Astrocyte of the cerebellum (primary cell): ENCODE measurements around the gene HJURP.

Experiments
- DNase-seq: peaks from one replicate; pipeline ENCODE4 v3.0.0-alpha.2; 2011; ENCODE audit warnings: low read depth
- H3K4me3 ChIP-seq: 2 replicates; pipeline ENCODE4 v1.5.1; 2011; ENCODE audit warnings: mild to moderate bottlenecking, low read depth, low read length, moderate library complexity
- in situ Hi-C: cut with HindIII; loops from 2 replicates; pipeline ENCODE4 v1.10.0; 2017; ENCODE audit warnings: low sequenced_read_pairs
- TF ChIP-seq, protein P1 (sequence below): IDR thresholded peaks from 2 replicates; pipeline ENCODE4 v1.5.1; 2012; ENCODE audit warnings: low read length, low read depth, moderate library complexity, mild to moderate bottlenecking; ENCODE audit errors: missing control alignments

The HJURP gene

GRCh38 chr2:233807966-233808935 is 46.1 kb downstream of the HJURP start:
- in situ Hi-C loops: no loop called here
- H3K4me3 ChIP-seq: no peak overlapping the region
- TF ChIP-seq, protein P1, sequence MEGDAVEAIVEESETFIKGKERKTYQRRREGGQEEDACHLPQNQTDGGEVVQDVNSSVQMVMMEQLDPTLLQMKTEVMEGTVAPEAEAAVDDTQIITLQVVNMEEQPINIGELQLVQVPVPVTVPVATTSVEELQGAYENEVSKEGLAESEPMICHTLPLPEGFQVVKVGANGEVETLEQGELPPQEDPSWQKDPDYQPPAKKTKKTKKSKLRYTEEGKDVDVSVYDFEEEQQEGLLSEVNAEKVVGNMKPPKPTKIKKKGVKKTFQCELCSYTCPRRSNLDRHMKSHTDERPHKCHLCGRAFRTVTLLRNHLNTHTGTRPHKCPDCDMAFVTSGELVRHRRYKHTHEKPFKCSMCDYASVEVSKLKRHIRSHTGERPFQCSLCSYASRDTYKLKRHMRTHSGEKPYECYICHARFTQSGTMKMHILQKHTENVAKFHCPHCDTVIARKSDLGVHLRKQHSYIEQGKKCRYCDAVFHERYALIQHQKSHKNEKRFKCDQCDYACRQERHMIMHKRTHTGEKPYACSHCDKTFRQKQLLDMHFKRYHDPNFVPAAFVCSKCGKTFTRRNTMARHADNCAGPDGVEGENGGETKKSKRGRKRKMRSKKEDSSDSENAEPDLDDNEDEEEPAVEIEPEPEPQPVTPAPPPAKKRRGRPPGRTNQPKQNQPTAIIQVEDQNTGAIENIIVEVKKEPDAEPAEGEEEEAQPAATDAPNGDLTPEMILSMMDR: no peak
- DNase-seq: no peak

- TF ChIP-seq, protein P1: no peak
- in situ Hi-C loops: no loop called here
- no peak overlapping the region for H3K4me3 ChIP-seq
- no peak for DNase-seq
Measured at GRCh38 chr2:233807215-233807865, 47.0 kb downstream of the HJURP start.

GRCh38 chr2:233803994-233804393 is 50.3 kb downstream of the HJURP start:
- TF ChIP-seq, protein P1: no peak
- DNase-seq: no peak
- H3K4me3 ChIP-seq: no peak overlapping the region
- in situ Hi-C loops: no loop called here

DNA sequence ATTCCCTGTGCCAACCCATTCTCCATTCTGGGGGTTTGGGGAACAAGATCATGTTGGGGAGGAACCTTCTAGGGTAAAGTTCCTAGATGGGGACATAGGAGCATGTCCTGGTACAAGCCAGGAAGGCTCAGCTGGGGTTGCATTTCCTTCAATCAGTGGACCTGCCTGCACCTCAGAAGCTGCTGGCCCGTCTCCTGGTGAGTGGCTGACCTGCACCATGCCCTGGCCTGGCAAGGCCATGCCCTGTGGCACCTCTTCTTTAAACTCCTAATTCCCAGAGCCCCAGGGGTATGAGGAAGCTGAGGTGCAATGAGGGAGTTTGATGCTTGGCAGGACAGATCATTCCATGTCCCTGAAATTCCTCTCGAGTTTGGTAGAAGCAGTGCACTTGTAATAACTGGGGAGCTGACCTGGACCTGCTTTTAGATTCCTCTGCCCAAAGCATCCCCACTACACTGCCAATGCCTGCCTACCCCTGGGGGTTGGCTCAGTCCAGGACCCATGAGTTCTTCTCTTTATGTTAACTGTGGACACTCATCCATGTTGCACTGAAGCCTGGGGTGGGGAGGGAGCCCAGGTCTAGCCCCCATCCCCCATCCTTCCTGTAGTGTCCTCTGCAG is 50.9 kb downstream of the HJURP start:
- TF ChIP-seq, protein P1: no peak
- in situ Hi-C loops: no loop called here
- no peak for DNase-seq
- H3K4me3 ChIP-seq: no peak overlapping the region

GRCh38 chr2:233802132-233802815 is 52.1 kb downstream of the HJURP start:
- H3K4me3 ChIP-seq: no peak overlapping the region
- TF ChIP-seq, protein P1: no peak
- in situ Hi-C loops: no loop called here
- no peak for DNase-seq
